ENCODE data around the gene APBB2.

- TF ChIP-seq CTCF (conservative IDR thresholded peaks at IDR 0.05; ENCODE audit: low read depth, low read length), result no peak
- TF ChIP-seq USF2 (IDR thresholded peaks at IDR 0.05; ENCODE audit: low read depth, low read length), result no peak
- no peak for TF ChIP-seq POLR2A (IDR thresholded peaks at IDR 0.05; ENCODE audit: low read depth, low read length)
- no peak for TF ChIP-seq CEBPB (IDR thresholded peaks at IDR 0.05; ENCODE audit: low read depth, low read length)
Observed at GRCh38 chr4:41133454-41134018, 80.8 kb downstream of the APBB2 start.

Data from IMR-90 (cell line).